B cell (primary cell): ENCODE measurements around the gene KCNAB3. TPM values are rescaled to one million over a fixed set of nuclear protein-coding genes. Genes with fewer than 3 reads are reported as not detected.

Experiments
- ATAC-seq: fragments of 200-7000 bp; cut with Tn5 transposase; one replicate; pipeline ENCODE4 v1.10.0; 2021; ENCODE audit warnings: low read depth, mild to moderate bottlenecking, moderate number of reproducible peaks, moderate library complexity
- CTCF ChIA-PET: fragments of 350-600 bp; sonication (Branson Sonifier 250); formaldehyde crosslinking; loops from one replicate; lab custom pipeline; 2021; ENCODE audit warnings: antibody characterized with exemption, inconsistent platforms; lab: Charles Lee
- POLR2A ChIA-PET: fragments of 350-600 bp; sonication (Branson Sonifier 250); formaldehyde crosslinking; loops from one replicate; lab custom pipeline; 2021; ENCODE audit warnings: antibody characterized with exemption; lab: Charles Lee
- DNase-seq: peaks from one replicate; pipeline ENCODE4 v3.0.0; 2013
- H2AFZ ChIP-seq: 2 replicates; pipeline ENCODE4 v1.6.1; 2012; ENCODE audit warnings: mild to moderate bottlenecking, low read depth, low read length; ENCODE audit not compliant: insufficient read depth, poor library complexity, severe bottlenecking
- H3K27ac ChIP-seq, 2 donors: 1 replicate in 1 of 2; 2 replicates in 1 of 2; pipeline ENCODE4 v1.5.1; 2012 to 2013; ENCODE audit warnings: low read length in 2 of 2, mild to moderate bottlenecking in 2 of 2, moderate library complexity in 1 of 2
- H3K27me3 ChIP-seq, 4 experiments: fragments of 200-600 bp in 1 of 4; sonication (generic) in 1 of 4; replicated peaks in 1 of 4; 1 replicate in 2 of 4; 2 replicates in 2 of 4; pipeline versions ENCODE4 v1.6.1 to v1.7.0; 2013 to 2016; ENCODE audit warnings: low read length in 3 of 4, mild to moderate bottlenecking in 2 of 4, mixed read lengths in 1 of 4, moderate library complexity in 1 of 4; ENCODE audit not compliant: insufficient read depth in 4 of 4, control insufficient read depth in 3 of 4; ENCODE audit errors: control extremely low read depth in 1 of 4
- H3K36me3 ChIP-seq, 2 experiments: replicated peaks in 1 of 2; 1 replicate in 1 of 2; 2 replicates in 1 of 2; pipeline versions ENCODE4 v1.6.1 to v1.7.1; 2013; ENCODE audit warnings: low read length in 1 of 2; ENCODE audit not compliant: insufficient read depth in 2 of 2, control insufficient read depth in 1 of 2; ENCODE audit errors: control extremely low read depth in 1 of 2, extremely low read depth in 1 of 2
- H3K4me1 ChIP-seq, 2 donors: fragments of 200-600 bp in 1 of 2; sonication (generic) in 1 of 2; 1 replicate in 1 of 2; 2 replicates in 1 of 2; pipeline versions ENCODE4 v1.5.1 to v1.6.1; 2013 to 2017; ENCODE audit warnings: low read length in 2 of 2; ENCODE audit not compliant: control insufficient read depth in 2 of 2, insufficient read depth in 2 of 2
- H3K4me2 ChIP-seq: replicated peaks from 2 replicates; pipeline ENCODE3; 2012; ENCODE audit warnings: mild to moderate bottlenecking, low read depth, low read length; ENCODE audit not compliant: poor library complexity, severe bottlenecking
- H3K4me3 ChIP-seq, 5 experiments: fragments of 200-600 bp in 1 of 5; sonication (generic) in 1 of 5; 1 replicate in 3 of 5; 2 replicates in 2 of 5; pipeline versions ENCODE4 v1.5.1 to v1.7.0; 2011 to 2016; ENCODE audit warnings: low read length in 4 of 5, mild to moderate bottlenecking in 4 of 5, low read depth in 2 of 5, control low read depth in 1 of 5, moderate library complexity in 1 of 5; ENCODE audit not compliant: insufficient read depth in 1 of 5; ENCODE audit errors: control extremely low read depth in 1 of 5, extremely low read depth in 1 of 5
- H3K79me2 ChIP-seq: fragments of 200-600 bp; sonication (generic); one replicate; pipeline ENCODE4 v1.6.0; 2016; ENCODE audit warnings: low read length; ENCODE audit not compliant: control insufficient read depth, insufficient read depth
- H3K9ac ChIP-seq: fragments of 200-600 bp; sonication (generic); 2 replicates; pipeline ENCODE4 v1.6.1; 2017; ENCODE audit warnings: mild to moderate bottlenecking, low read length, moderate library complexity
- H3K9me3 ChIP-seq, 3 donors: one replicate each; pipeline versions ENCODE4 v1.6.1 to v1.7.1; 2013; ENCODE audit warnings: low read length in 2 of 3; ENCODE audit not compliant: control insufficient read depth in 2 of 3, insufficient read depth in 1 of 3; ENCODE audit errors: control extremely low read depth in 1 of 3
- H4K20me1 ChIP-seq: 2 replicates; pipeline ENCODE4 v1.6.0; 2012; ENCODE audit warnings: mild to moderate bottlenecking, low read length; ENCODE audit not compliant: insufficient read depth, control insufficient read depth, poor library complexity, severe bottlenecking
- H3K27ac Mint-ChIP-seq: one replicate; pipeline ENCODE4 v1.8.0; 2021; ENCODE audit warnings: mixed read lengths
- H3K27me3 Mint-ChIP-seq: one replicate; pipeline ENCODE4 v1.8.0; 2021; ENCODE audit warnings: mixed read lengths
- H3K4me1 Mint-ChIP-seq: one replicate; pipeline ENCODE4 v1.8.0; 2021; ENCODE audit warnings: mixed read lengths
- H3K4me3 Mint-ChIP-seq: one replicate; pipeline ENCODE4 v1.8.0; 2021; ENCODE audit warnings: mixed read lengths
- H3K9me3 Mint-ChIP-seq: one replicate; pipeline ENCODE4 v1.8.0; 2022; ENCODE audit warnings: mixed read lengths; ENCODE audit not compliant: insufficient read depth
- CTCF ChIP-seq: fragments of 200-600 bp; IDR thresholded peaks from one replicate; pipeline ENCODE4 v1.8.0; 2022; ENCODE audit warnings: antibody characterized with exemption, mild to moderate bottlenecking
- EZH2 ChIP-seq: IDR thresholded peaks from 2 replicates; pipeline ENCODE4 v1.6.1; 2012; ENCODE audit warnings: borderline replicate concordance, low read depth, mild to moderate bottlenecking, moderate library complexity, low read length; ENCODE audit not compliant: insufficient read depth, poor library complexity, severe bottlenecking
- WGBS: methylation state at CpG from one replicate; pipeline ENCODE4 v1.1.5; 2013; ENCODE audit warnings: missing lambda C conversion rate; ENCODE audit not compliant: insufficient coverage; 5-methylcytosine and 5-hydroxymethylcytosine counted together
- intact Hi-C: fragments of 100-400 bp; cut with micrococcal nuclease; formaldehyde crosslinking; loops from one replicate; pipeline ENCODE4 v1.10.0; 2022
- polyA plus RNA-seq: library from polyadenylated mRNA; depleted of rRNA; stranded (reverse); fragments of >200 nt; gene quantifications from 2 replicates; pipeline ENCODE4 v1.2.3, GENCODE V29; 2012
- total RNA-seq, 2 donors: library from RNA; stranded (reverse); fragments of 120-200 nt in 1 of 2; gene quantifications; 1 replicate in 1 of 2; 2 replicates in 1 of 2; pipeline versions ENCODE4 v1.2.3 to v1.2.4, GENCODE V29; 2013 to 2022

Gene KCNAB3
- total and polyA plus RNA-seq, 2 donors (not counting 1 experiment from before 2014, with no cell fraction given), result 11.4 to 16.3 TPM

- H3K4me3 ChIP-seq, result no peak overlapping the region
- H3K79me2 ChIP-seq, result no peaks in the 10 kb centered on the region
- CTCF ChIA-PET, result interaction anchor here (16.7 kb wide), 1 partner anchor 78 kb away, joined by 284 read pairs; no protein-coding TSS in a partner anchor
- Mint-ChIP-seq H3K4me3 (no peak overlapping the region), H3K27me3 (no peaks in the 10 kb centered on the region), H3K9me3 (no peaks in the 10 kb centered on the region), H3K27ac (no peak overlapping the region), H3K4me1 (peaks cover 5% of the 10 kb centered on the region)
- ATAC-seq, result no peak
- TF ChIP-seq EZH2 (no peak), CTCF (no peak)
- POLR2A ChIA-PET, result no interaction called here
- no peak overlapping the region for H2AFZ ChIP-seq
- no peak overlapping the region for H3K27ac ChIP-seq
- DNase-seq, result no peak
- H3K4me1 ChIP-seq, result no peaks in the 10 kb centered on the region
- no peak overlapping the region for H3K4me2 ChIP-seq
- intact Hi-C loops, result no loop called here
- over 99% methylated on average over 22 of the region's 29 CpGs for WGBS
- no peak overlapping the region for H3K9ac ChIP-seq
- no peaks in the 10 kb centered on the region for H3K9me3 ChIP-seq
- H3K36me3 ChIP-seq, result peaks cover 7 to 61% of the 10 kb centered on the region in 2 experiments
- no peaks in the 10 kb centered on the region for H3K27me3 ChIP-seq
- no peaks in the 10 kb centered on the region for H4K20me1 ChIP-seq
Measured at GRCh38 chr17:7909089-7909488, 20.6 kb downstream of the KCNAB3 start.

DNA sequence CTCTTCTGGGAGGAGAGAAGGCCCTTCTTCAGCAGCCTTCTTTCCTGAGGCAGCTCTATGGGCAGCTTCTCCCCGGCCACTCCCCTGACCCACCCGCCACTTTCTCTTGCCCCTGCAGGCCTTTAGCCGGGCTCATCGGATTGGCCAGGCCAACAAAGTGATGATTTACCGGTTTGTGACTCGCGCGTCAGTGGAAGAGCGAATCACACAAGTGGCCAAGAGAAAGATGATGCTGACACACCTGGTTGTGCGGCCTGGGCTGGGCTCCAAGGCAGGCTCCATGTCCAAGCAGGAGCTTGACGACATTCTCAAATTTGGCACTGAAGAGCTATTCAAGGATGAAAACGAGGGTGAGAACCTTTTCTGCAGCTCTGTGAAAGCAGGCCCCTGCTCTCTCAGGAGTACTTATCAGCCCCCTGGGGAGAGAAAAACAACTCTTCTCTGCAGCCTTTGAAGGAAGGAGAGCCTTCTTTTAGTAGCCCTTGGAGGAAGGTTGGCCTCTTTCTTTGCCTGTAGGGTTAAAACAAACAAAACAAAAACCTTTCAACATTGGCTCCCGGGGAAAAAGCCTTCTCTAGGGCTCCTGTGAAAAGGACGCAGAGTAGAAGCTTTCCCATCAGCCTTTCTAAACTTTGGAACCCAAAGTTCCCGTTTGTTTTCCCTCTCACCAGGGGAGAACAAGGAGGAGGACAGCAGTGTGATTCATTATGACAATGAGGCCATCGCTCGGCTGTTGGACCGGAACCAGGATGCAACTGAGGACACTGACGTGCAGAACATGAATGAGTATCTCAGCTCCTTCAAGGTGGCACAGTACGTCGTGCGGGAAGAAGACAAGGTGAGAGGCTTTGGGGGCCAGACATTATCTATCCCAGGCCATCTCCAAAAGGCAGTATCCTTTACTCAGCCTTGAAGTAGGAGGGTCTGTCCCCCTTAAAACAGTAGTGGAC, 26.2 kb downstream of the KCNAB3 start:
- Mint-ChIP-seq H3K27ac (no peak overlapping the region), H3K4me3 (no peak overlapping the region), H3K4me1 (no peaks in the 10 kb centered on the region), H3K27me3 (no peaks in the 10 kb centered on the region), H3K9me3 (no peaks in the 10 kb centered on the region)
- Histone ChIP-seq H3K4me3 (no peak overlapping the region), H3K36me3 (peaks cover 4 to 87% of the 10 kb centered on the region in 2 experiments), H3K27me3 (no peaks in the 10 kb centered on the region), H3K27ac (no peak overlapping the region), H3K9ac (no peak overlapping the region), H3K4me2 (no peak overlapping the region), H4K20me1 (no peaks in the 10 kb centered on the region), H3K9me3 (no peaks in the 10 kb centered on the region), H3K4me1 (no peaks in the 10 kb centered on the region), H2AFZ (no peak overlapping the region), H3K79me2 (no peaks in the 10 kb centered on the region)
- intact Hi-C loops, result no loop called here
- DNase-seq, result no peak
- TF ChIP-seq EZH2 (no peak), CTCF (no peak)
- WGBS, result 98% methylated on average over 20 of the region's 22 CpGs
- POLR2A ChIA-PET, result no interaction called here
- CTCF ChIA-PET, result no interaction called here
- ATAC-seq, result no peak
